HG03175 (cell line): ENCODE results near the gene FGFR2.

Source experiments
- ATAC-seq: cut with Tn5 transposase; IDR thresholded peaks from one replicate; pipeline ENCODE4 v1.9.1; 2021; ENCODE audit warnings: mild to moderate bottlenecking, moderate library complexity; ENCODE audit not compliant: unreplicated experiment

FGFR2 gene

DNA sequence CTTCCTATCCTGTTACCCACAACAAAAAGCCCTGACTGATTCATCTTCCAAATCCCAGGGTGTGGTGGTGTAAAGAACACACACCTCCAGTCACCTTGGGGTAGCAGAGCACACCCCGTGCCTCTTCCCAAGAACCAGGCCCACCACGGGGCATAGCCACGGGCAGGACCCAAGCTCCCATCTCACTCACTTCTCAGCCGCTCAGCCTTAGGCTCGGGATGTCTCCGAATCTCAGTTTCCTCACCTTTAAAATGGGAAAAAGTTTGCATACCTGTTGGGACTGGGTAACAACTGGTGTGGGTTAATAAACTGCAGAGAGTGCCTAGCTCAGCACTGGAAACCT, 139.0 kb downstream of the FGFR2 start:
- ATAC-seq = no peak

DNA sequence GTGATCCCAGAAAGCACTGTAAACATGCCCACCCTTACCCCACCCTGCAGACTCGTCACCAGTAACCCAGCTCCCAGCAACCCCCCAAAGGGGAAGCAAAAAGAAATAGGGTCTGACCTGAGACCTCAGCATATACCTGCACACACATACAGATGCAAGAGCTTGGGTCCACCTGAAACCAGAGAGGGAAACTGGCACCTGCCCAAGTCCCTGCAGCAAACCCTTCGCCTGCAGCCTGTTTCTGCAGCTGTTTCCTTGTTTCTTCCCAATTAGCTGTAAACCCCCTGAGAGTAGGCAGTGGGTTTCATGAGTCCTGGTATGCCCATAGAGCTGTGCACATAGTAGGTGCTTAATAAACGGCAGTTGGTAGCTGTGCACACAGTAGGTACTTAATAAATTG, 140.5 kb downstream of the FGFR2 start:
- ATAC-seq = no peak

DNA sequence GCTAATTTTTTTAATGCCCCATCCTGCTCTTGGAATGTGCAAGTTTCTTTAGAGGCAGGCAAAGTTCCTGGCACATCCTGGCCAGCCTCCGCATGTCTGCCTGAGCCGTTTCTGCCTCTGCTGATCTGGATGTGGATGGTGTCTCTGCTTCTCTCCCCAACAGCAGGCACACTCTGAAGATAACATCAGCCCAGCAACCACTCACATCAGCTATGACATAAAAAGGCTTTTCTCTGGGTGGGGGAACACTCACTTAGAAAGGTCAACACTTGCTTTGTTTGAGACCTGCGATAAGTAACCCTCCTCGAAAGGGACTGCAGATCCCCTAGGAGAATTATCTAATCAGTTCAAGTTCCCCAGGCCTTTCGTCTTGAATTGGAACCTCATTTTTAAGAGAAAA, 142.9 kb downstream of the FGFR2 start:
- ATAC-seq = no peak

DNA sequence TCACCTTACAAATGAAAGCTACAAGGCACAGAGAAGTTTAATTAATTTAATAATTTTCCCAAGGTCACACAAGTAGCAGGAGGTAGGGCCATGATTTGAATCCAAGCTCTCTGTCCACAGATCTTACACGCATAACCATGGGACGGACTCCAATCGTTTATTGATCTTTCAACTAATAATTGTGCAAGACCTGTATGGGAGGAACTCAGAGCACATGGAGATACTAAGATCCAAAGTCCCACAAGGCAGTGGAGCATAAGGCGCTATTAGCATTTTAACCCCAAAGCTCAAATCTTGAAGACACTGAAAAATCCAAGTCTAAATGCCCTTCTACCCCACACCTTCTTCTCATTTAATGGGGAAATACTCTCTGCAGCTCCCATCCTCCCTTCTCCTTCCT, 143.5 kb downstream of the FGFR2 start:
- no peak for ATAC-seq

DNA sequence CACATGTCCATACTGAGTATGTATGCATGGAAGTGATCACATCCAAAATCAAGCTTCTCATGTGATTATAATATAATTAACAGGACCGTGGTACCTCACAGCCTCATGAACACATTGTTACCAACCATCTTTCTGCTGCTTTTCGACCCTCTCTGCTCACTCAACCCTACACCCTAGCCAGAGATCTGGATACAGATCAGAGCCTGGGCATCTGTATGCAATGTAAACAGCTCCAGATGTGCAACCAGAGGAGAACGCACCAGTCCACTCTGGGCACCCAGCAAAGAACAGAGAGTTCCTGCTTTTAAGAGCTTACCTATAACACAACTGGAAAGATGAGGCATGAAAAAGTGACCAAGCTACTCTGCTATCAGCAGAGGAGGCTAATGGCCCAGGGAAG, 145.1 kb downstream of the FGFR2 start:
- ATAC-seq = no peak

DNA sequence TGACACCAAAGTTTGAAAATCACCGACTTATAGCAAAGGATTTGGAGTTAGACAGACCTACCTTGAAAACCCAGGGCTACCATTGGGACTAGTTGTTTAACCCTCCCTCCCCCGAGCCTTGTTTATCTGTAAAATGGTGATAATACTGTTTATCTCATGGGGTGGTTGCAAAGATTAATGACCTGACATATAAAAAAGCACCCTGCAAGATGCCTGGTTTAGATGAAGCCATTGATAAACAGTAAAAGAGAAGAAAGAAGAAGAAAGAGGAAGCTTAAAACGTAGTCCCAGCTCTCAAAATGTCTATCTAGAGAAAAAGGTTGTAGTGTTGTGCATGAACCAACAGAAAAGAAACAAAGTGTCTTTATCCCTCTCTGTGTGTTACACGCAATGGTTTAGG, 145.7 kb downstream of the FGFR2 start:
- ATAC-seq = no peak

DNA sequence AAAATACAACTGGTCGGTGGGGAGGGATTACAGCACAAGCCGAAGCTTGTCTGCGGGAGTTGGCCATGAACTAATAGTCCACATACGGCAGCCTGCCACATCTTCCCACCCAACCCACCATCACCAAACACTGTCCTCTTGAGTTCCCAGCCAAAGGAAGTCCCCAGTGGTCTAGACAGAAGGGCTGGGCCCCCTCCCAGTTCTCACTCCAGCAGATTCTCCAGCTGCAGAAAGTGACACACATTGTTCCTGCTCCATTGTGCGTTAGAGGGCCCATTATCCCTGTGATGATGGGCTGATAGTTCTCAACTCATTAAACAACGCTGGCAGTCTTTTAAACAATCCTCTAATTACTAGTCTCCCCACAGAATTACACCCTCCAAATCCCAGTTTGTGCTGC, 148.0 kb downstream of the FGFR2 start:
- no peak for ATAC-seq

DNA sequence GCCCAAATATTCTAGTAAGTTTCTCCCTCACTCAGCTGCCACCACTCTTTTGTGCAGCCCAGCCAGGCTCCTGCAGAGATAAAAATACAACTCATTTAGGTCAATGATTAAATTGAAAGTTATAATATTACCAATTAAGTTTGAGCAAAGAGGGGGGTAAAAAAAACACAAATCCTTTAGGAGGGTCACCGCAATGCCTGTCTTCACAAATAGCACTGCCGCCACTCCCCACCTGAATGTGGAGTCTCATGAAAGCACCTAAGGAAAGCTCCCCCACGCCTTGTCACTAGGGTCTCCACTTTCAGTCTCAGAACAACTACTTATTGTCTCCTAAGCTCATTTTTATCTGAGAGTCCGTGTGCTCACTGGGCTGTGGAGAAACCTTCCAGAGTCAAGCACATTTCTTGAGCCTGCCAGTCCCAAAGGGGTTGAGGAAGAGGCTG, 148.7 kb downstream of the FGFR2 start:
- ATAC-seq = peak; percentile 22

DNA sequence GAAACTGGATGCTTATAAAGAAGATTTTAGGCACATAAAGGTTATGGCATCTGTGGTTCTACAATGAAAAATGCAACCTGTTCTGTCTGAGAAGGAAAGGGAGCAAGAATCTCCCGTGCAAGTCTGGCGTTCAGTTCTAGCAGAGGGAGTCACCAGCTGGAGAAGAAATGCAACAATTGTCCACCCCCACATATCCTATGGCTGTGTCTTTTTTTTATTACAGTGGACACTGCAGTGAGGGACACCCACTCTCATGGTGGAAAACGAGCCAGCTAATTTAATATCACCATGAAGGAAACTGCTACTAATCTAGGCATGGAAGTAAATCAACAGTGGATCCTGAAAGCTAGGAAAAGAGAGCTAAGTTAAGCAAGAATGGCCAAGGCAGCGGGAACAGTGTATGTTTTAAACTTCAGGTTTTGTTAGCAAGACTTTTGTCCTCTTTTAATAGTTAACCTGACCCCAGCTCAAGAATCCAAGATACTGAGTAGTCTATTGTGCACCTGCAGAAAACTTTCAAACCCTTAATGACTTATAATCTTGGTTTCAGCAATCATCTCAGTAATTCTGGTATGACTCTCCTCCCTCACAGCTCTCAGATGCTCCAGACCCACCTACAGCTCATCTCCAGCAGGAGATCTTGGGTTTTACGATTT, 149.3 kb downstream of the FGFR2 start:
- ATAC-seq = peak; percentile 98

DNA sequence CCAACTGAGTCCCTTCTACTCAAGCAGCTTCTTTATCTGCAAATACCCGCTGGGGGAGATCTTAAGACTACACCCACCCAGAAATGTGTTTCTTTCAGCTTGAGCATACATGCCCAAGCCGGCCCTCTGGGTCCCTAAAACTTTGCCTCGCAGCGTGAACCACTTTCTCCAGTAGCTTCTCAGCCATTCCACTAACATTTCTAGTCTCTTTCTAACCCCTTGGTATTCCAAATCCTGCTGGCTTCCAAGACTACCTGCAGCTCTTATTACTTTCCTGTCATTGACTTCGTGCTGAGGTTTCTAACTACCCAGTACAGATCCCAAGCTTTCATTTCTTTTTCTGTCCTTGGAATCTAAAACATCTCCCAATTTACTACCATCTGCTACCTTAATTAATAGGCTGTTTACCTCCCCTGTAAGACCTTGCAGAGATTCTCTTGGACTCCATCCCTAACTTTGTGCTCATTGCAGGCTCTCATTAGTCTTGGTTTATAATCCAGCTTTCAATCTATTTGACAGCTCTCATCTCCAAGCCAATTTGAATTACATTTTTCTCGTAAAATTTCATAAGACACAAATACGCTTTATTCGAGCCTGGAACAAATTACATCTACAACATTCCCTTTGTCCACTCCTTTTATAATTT, 153.6 kb downstream of the FGFR2 start:
- ATAC-seq = no peak

DNA sequence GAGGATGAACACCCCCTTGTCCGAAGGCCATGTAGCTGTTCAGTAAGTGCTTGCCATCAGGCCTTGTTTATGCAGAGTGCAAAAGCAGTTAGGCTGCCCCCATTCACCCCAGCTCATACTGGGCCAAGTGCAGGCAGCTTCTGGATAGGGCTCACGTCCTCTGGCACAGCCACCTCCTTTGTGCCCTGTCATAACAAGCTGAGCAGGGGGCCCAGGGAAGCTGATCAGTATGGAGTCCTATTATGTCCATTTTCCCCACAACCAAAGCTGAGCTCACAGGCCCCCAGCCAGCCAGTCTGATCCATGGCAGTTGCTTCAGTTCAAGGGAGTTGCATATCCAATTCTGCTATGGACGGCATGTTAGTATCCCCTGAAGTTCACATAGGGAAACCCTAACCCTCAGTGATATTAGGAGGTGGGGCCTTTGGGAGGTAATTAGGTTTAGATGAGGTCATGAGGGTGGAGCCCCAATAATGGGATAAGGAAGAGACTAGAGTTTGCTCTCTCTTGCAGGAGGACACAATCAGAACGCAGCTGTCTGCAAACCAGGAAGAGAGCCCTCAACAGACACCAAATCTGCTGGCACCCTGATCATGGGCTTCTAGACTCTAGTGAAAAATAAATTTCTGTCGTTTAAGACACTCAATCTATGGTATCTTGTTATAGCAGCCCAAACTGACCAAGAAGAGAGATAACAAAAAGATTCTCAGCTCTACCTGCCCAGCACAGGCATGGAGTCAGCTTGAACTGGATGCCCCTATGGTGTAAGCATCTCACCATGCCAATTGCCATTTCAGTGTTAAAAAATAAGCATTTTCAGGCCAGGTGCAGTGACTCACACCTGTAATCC, 155.9 kb downstream of the FGFR2 start:
- ATAC-seq = no peak

DNA sequence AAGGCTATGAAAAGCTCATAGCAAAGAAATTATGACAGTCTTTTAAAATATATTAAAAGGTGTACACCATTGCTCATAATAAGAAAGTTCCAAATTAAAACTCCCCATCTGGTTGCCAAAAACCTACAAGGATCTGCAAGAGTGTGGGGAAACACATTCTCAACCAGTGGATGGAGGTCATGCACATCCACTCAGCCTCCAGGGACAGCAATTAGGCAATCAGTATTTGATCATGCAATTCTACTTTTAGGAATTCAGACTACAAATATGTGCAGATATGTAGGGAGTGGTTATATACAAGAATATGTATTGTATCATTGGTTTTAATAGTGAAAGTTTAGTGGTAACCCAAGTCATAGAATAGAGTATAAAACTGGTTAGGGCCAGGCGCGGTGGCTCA, 157.8 kb downstream of the FGFR2 start:
- ATAC-seq = no peak

DNA sequence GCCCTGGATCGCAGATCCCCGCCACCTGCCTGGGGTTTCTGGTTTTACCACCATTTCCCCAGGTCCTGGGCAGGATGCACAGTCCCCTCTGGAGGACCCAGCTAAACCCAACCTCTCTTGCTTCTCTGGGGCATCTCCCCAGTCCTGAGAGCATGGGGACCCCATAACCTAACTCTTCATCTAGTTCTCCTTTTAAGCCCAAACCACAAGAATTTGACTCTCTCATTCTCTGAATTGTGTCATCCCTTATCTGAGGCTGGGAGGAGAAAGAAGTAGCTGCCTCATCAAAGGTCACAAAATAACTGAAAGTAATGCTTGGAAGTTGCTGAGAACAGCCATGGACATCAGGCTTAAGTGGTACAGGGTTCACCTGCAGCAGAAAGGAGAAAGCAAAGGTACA, 159.9 kb downstream of the FGFR2 start:
- ATAC-seq = no peak

DNA sequence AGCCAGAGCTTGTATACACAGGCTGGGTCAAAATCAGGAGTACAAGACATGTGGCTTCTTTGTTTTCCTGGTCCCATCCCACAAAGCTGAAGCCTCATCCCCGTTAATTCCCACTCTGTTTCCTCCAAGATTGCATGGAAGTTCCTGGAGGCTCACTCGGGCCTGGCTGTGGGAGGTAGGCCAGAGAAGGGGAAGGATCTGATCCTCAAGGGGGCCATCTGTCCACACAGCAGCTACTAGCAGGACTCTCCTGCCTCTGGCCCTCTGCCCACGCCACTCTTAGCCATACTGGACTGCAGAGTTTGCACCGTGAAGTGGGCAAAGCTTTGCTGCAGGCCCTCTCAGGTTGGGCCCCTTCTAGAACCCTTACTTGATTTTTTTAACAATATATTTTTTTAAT, 160.6 kb downstream of the FGFR2 start:
- no peak for ATAC-seq

DNA sequence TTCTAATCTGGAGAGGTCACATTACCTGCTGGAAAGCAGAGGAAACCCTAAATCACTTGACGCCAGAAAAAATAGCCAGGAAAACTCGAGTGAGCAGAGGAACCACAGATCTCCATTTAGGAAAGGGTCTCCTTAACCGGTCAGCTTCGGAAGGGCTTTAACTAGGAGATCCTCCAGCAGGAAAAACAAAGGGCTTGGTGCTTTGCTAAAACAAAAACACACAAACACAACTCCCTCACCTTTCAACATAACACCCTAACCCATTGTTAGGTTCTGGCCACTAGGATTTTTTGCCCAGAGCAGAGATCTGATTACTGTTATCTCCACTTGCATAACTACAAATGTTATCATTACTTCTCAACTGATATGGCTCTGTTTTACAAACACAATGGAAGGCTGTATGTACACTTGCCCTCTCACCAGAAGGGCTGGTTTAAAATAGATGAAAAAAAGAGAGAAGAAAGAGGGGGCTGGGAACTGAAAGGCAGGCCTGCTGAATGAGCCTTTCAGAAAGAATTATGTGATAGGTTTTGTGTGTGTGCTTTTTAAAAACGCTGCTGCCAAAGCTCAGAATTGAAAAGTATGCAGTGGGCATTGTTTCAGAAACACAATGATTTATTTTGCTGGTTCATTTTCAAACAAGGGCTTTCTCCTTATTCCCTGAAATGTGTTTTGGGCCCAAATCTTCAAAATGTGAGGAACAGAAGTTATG, 161.5 kb downstream of the FGFR2 start:
- ATAC-seq = no peak

DNA sequence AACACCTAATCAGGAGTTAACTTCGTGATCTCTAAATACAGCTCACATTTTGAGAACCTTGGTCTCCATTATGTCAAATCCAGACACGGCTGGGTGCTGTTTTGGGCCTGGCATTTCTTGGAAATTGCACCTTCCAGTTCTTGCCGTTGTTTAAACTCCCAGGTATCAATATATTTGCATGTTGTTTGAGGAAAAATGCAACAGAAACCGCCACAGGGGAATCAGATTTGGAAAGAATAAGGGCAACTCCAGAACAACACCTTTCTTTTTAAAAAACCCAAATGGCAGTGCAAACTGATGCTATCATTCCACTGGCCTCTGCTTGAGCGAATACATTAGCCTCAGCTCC, 162.0 kb downstream of the FGFR2 start:
- ATAC-seq = no peak

DNA sequence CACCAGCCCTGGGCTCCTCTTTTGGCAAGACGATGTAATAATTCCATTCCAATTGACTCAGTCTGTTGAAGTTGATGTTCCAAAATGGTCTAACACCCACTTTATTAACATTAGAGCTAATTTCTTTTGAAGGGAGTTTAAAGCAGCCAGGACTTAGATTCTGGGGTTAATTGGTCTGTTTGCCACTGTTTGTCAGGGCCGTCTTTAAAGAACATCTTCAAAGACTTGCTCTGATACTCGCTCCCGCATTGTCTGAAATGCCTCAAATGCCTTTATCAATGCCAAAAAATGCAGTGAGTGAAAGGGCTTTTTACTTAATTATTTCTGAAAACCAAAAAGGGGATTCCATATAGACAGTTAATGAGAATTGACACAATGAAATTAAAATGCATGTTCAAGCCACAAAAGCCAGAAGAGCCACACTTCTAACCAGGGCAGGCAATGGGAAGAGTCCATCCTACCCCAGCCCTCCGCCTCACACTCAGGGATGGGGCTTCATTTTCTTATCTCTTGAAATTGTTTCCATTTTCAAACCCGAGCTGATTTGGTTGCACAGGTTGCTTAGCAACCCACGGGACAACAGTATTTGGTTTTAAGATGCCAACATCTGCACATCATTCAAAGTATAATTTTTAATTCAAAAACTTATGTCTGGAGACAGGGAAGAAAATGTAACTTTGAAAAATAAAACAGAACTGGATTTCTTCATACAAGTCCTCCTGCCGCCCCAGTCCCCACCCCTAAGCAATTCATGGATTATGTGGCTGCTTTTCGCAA, 163.0 kb downstream of the FGFR2 start:
- no peak for ATAC-seq

DNA sequence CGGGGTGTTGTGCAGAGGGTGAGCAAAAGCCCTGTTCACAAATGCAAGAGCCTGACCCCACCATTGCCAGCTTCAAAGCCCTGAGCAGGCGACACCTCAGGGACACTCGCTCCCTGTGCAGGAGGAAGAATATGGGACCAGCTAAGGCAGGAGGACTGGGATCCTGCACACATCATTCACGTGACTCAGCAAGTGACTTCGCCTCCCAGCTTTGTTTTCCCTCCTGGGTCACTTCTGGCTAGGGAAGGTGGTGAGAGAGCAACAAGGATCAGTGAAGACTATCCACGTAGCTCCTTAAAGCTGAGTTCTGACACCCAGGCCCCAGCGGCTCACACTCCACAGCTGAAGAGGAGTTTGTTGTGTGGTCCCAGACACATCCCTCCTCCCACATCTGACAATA, 164.3 kb downstream of the FGFR2 start:
- ATAC-seq = no peak

DNA sequence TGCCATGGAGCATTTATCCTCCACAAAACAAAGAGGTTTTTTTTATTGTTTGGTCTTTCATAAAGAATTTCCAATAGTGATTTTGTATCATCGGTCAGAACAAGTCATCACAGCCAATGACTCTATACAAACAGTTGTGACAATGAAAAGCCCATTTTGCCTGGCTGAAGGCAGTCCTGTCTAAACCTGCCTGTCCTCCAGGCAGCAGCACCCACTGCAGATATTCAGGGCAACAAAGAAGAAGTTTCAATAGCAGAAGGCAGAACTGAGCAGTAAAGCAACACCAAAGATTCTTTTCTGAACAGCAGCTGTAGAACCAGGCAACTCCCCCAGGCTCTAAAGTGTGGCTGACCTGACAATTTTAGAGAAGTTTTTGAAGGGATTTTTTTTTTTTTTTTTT, 169.4 kb downstream of the FGFR2 start:
- ATAC-seq = no peak
